GM18909 (cell line): ENCODE data around the gene IL17RA.

Experiments
- ATAC-seq: cut with Tn5 transposase; IDR thresholded peaks from one replicate; pipeline ENCODE4 v1.9.1; 2021; ENCODE audit warnings: mild to moderate bottlenecking; ENCODE audit not compliant: unreplicated experiment, poor library complexity

The IL17RA gene

GRCh38 chr22:17149076-17149815 lies 64.4 kb downstream of the IL17RA start:
- ATAC-seq, result no peak

DNA sequence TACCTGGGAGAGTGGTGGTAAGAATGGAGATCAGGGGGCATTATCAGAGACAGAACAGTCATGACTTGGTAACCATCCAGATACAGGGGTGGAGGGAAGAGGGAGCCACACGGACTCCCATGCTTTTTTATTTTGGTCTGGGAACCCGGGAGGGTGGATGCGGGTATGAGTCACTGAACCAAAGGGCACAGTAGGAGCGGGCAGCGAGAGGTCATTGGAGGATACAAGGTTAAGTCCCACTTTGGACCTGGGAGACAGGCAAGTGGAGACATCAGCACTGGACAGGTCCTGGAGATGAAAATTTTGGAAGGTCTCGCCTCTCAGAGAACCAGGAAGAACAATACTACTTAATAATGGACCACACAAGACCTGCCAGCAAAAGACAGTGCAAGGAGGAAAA lies 67.5 kb downstream of the IL17RA start:
- no peak for ATAC-seq

GRCh38 chr22:17152971-17153370 lies 68.2 kb downstream of the IL17RA start:
- ATAC-seq, result no peak

GRCh38 chr22:17155941-17156340 lies 71.1 kb downstream of the IL17RA start:
- ATAC-seq, result no peak

GRCh38 chr22:17157714-17158113 lies 72.9 kb downstream of the IL17RA start:
- no peak for ATAC-seq

- ATAC-seq, result no peak
Observed at GRCh38 chr22:17158176-17158567, 73.4 kb downstream of the IL17RA start.

- ATAC-seq, result peak; percentile 69
Observed at GRCh38 chr22:17158568-17159503, 74.0 kb downstream of the IL17RA start, which contains the start of gene HDHD5. TSS of gene HDHD5 (minus strand) at chr22:17159277. CDS start at chr22:17159251, 26 bp downstream.

DNA sequence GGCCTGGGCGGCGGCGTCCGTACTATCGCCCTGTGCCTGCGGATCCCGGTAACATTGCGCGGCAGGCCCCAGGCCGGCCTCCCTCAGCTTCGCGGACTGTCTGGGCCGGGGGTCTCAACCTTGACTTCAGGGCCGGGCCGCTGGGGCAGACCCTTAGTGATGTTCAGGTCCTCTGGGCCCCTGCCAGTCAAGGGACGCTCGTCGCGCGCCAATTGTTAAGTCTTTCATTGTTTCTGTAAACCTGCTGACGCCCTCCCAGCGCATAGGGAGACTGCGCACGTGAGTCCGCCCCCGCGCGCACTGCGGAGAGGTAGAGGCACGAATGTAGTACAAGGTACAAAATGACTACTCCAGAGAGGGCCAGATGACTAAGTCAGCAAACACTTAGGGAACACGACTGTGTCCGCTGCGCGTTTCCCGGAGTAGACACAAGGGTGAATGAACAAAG lies 74.7 kb downstream of the IL17RA start:
- ATAC-seq, result peak; percentile 20

DNA sequence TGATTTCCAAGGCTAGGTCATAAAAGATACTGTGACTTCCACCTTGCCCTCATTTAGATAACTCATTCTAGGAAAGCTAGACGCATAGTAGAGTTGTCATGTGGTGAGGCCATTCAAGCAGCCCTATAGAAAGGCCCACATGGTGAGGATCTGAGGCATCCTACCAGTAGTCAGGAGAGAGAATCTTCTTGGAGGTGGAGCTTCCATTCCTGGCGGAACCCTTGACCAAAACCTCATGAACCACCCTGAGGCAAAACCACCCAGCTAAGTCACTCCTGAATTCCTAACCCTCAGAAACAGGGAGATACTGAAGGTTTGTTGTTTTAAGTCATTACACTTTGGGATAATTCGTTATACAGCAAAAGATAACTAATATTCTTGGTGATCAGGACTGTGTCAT lies 77.2 kb downstream of the IL17RA start:
- no peak for ATAC-seq

- ATAC-seq, result no peak
Observed at GRCh38 chr22:17162731-17163130, 77.9 kb downstream of the IL17RA start.

DNA sequence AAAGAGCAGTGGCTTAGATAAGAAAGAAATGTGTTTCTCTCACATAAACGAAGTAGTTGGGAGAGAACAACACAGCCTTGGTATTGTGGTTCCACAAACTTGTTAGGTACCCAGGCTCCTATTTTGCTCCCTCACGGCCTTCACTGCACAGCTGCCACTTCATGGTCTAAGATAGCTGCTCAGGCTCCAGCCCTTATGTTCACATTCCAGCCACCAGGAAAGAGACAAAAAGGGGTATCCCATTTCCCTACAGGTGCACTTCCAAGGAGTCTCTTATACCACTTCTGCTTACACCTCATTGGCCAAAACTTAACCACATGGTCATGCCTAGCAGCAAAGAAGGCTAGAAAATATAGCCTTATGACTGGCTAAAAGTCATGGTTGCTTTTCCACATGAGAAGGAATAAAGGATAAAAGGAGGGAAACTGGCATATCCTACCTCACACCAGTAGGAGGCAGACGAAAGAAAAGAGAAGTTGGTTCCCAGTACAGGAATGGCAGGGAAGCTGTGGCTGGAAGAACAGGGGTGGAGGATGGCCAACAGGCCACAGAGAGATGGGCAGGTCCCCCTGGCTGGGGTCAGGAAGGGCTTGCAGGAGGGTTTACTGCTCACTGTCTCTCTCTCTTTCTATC lies 79.7 kb downstream of the IL17RA start:
- no peak for ATAC-seq
